ENCODE measurements around the gene AP1S3.

- TF ChIP-seq ZNF529 (tag by site-specific recombination; IDR thresholded peaks at IDR 0.05; ENCODE audit: insufficient replicate concordance) (no peak), SP2 (tag by site-specific recombination; IDR thresholded peaks at IDR 0.05) (no peak), ZNF777 (tag by site-specific recombination; IDR thresholded peaks at IDR 0.05; ENCODE audit: borderline replicate concordance) (no peak), ZNF121 (tag by site-specific recombination; IDR thresholded peaks at IDR 0.05) (no peak), SETDB1 (IDR thresholded peaks at IDR 0.05; ENCODE audit: insufficient read length, low read length) (no peak), ZNF707 (tag by site-specific recombination; IDR thresholded peaks at IDR 0.05) (no peak), CTCF (tag by site-specific recombination; IDR thresholded peaks at IDR 0.05) (no peak), ZNF530 (tag by site-specific recombination; IDR thresholded peaks at IDR 0.05; ENCODE audit: low read depth) (no peak), OSR2 (tag by site-specific recombination; IDR thresholded peaks at IDR 0.05) (no peak), ZNF354C (tag by site-specific recombination; IDR thresholded peaks at IDR 0.05; ENCODE audit: borderline replicate concordance, low read depth) (no peak), ZNF362 (tag by site-specific recombination; IDR thresholded peaks at IDR 0.05) (no peak)
These were observed 21.7 kb upstream of the AP1S3 start for GRCh38 chr2:223859070-223859469.

Data from HEK293 (cell line).